ENCODE results near the gene CALY.

CALY gene

DNA sequence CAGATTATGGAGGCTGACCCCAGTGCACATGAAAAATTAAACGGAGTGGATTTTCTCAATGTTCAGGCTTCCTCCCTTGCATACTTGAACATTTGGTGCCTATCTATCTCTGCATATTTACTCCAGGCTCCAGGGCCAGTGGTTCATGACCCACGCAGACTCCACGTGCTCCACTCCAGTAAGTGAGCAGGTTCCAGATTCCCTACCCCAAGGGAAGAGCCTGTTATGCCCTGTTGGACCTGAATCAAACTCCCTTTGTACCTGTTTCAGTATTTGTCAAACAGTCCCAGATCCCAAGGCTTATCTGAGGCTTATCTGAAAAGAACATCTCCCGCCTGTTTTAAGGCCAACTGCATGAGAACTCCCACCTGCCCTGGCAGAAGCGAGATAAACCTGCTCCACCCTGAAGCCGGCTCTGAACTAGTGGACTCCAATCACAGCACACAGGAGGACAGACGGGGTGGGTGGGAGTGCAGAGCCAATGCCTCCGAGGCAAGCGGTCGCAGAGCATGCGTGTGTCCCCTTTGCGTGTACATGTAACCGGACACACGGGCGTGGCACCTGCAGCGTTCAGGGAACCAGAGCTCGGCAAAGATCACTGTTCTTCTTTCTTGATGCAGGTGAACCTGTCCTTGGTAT, 23.4 kb upstream of the CALY start:
- no peak for DNase-seq (ENCODE audit: low read depth)
- in situ Hi-C loops (cut with HindIII; ENCODE audit: low sequenced_read_pairs): no loop called here

GRCh38 chr10:133359554-133359971, 22.9 kb upstream of the CALY start:
- H3K4me3 ChIP-seq (ENCODE audit: low read depth, low read length): no peak overlapping the region
- in situ Hi-C loops (cut with HindIII; ENCODE audit: low sequenced_read_pairs): no loop called here
- DNase-seq (ENCODE audit: low read depth): no peak
- TF ChIP-seq CTCF (IDR thresholded peaks at IDR 0.05; ENCODE audit: low read depth, low read length, missing control alignments): no peak

More for the DNA sequence above, 23.4 kb upstream of the CALY start:
- TF ChIP-seq CTCF (IDR thresholded peaks at IDR 0.05; ENCODE audit: low read depth, low read length, missing control alignments): no peak
- H3K4me3 ChIP-seq (ENCODE audit: low read depth, low read length): no peak overlapping the region

DNA sequence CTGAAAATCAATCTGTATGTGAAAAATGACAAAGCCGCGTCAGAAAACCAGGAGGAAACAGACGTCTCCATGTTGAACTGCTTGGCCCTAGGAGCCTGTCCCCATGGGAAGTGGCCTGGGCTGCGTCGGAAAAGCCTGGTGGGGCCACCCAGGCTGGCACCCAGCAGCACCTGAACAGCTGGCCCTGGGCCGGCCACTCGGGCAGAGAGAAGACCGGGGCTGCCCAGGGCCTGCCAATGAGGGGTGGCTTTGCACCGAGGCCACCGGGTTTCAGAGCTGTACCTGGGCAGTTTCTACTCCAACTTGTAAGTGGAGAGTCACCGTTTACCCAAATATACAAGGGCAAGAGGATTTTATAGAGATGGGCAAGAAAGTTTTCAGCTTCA, 22.2 kb upstream of the CALY start:
- in situ Hi-C loops (cut with HindIII; ENCODE audit: low sequenced_read_pairs): no loop called here
- TF ChIP-seq CTCF (IDR thresholded peaks at IDR 0.05; ENCODE audit: low read depth, low read length, missing control alignments): no peak
- H3K4me3 ChIP-seq (ENCODE audit: low read depth, low read length): no peak overlapping the region
- no peak for DNase-seq (ENCODE audit: low read depth)

DNA sequence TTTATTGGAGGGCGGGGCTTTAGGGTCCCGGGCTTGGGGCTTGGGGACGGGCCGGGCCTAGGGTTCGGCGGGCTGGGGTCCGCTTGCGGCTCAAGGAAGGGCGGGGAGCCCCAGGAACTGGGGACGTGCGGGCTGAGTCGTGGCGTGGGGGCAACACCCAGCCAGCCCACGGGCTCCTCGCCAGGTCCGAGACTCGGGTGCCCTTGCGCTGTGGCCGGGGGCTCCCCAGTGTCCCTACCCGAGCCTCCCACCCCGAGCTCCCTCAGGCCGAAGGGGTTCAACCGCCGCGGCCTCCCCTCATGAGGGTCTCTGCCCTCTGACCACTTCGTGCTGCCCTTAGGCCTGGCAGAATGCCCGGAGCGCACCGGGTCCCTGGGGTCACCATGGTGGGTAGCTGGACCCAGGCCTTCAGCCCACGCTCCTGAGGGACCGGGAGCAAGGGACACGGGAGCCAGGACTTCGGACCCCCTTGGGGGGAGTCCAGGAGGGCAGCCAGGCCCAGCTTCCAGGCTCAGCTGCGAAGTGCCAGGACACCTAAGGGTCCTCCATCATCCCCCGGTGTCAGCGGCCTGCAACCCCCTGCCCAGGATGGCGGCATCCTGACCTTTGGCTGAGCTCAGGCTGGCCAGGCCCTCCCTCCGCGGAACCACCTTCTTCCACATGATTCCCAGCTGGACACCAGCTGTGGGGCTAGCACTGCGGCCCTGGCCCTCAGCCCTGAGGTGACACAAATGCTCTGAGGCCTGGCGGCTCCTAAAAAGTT, 21.6 kb upstream of the CALY start:
- no peak overlapping the region for H3K4me3 ChIP-seq (ENCODE audit: low read depth, low read length)
- no peak for TF ChIP-seq CTCF (IDR thresholded peaks at IDR 0.05; ENCODE audit: low read depth, low read length, missing control alignments)
- DNase-seq (ENCODE audit: low read depth): no peak
- in situ Hi-C loops (cut with HindIII; ENCODE audit: low sequenced_read_pairs): no loop called here

GRCh38 chr10:133357285-133358161, 20.8 kb upstream of the CALY start, which contains the start of gene FUOM:
Gene FUOM (minus strand): TSS chr10:133358019. CDS start chr10:133358007, 12 bp downstream.
- in situ Hi-C loops (cut with HindIII; ENCODE audit: low sequenced_read_pairs): no loop called here
- TF ChIP-seq CTCF (IDR thresholded peaks at IDR 0.05; ENCODE audit: low read depth, low read length, missing control alignments): no peak
- peak within 1 kb of the TSS; percentile 54 for H3K4me3 ChIP-seq (ENCODE audit: low read depth, low read length)
- DNase-seq (ENCODE audit: low read depth): no peak

GRCh38 chr10:133356549-133357284, 20.0 kb upstream of the CALY start:
- no peak for DNase-seq (ENCODE audit: low read depth)
- TF ChIP-seq CTCF (IDR thresholded peaks at IDR 0.05; ENCODE audit: low read depth, low read length, missing control alignments): no peak
- H3K4me3 ChIP-seq (ENCODE audit: low read depth, low read length): peak overlapping the region; percentile 54
- in situ Hi-C loops (cut with HindIII; ENCODE audit: low sequenced_read_pairs): no loop called here

Measured in astrocyte of the cerebellum (primary cell).